OCI-LY7 (cell line): Measurements from ENCODE around the gene TTC34. TPM values are rescaled to one million over a fixed set of nuclear protein-coding genes. Genes with fewer than 3 reads are reported as not detected.

ENCODE experiments used
- BruUV-seq: library from RNA; stranded (reverse); fragments of 400-500 nt; replicated peaks from 2 replicates; lab custom pipeline; 2021; lab: Mats Ljungman, UMichigan
- CTCF ChIA-PET: fragments of 300-600 bp; sonication (Branson Sonifier 250); formaldehyde crosslinking; loops from one replicate; lab custom pipeline; 2022; ENCODE audit warnings: antibody characterized with exemption; ENCODE audit not compliant: unreplicated experiment; lab: Charles Lee
- POLR2A ChIA-PET: fragments of 300-600 bp; sonication (Branson Sonifier 250); formaldehyde crosslinking; loops from one replicate; lab custom pipeline; 2022; ENCODE audit warnings: antibody characterized with exemption; lab: Charles Lee
- DNase-seq: peaks from one replicate; pipeline ENCODE4 v3.0.0-alpha.2; 2015; ENCODE audit warnings: low spot score
- H2AFZ ChIP-seq: fragments of 200-600 bp; sonication (generic), shearing (Covaris generic); 2 replicates; pipeline ENCODE4 v1.6.1; 2014; ENCODE audit warnings: mild to moderate bottlenecking, antibody characterized with exemption, low read length, moderate library complexity
- H3K27ac ChIP-seq: fragments of 200-600 bp; sonication (generic); 2 replicates; pipeline ENCODE4 v1.5.1; 2014; ENCODE audit warnings: mixed run types, low read depth, mild to moderate bottlenecking, moderate library complexity, low read length, inconsistent platforms; ENCODE audit not compliant: poor library complexity, severe bottlenecking
- H3K36me3 ChIP-seq: fragments of 200-600 bp; sonication (generic); 2 replicates; pipeline ENCODE4 v1.6.1; 2014; ENCODE audit warnings: mild to moderate bottlenecking, antibody characterized with exemption, low read length, moderate library complexity, mixed read lengths; ENCODE audit not compliant: insufficient read depth
- H3K4me1 ChIP-seq: fragments of 200-600 bp; sonication (generic); 2 replicates; pipeline ENCODE4 v1.5.1; 2014; ENCODE audit warnings: mild to moderate bottlenecking, low read length; ENCODE audit not compliant: insufficient read depth, poor library complexity, severe bottlenecking
- H3K4me2 ChIP-seq: fragments of 200-600 bp; sonication (generic); 2 replicates; pipeline ENCODE4 v1.6.1; 2014; ENCODE audit warnings: mild to moderate bottlenecking, low read length
- H3K4me3 ChIP-seq: fragments of 200-600 bp; sonication (generic); 2 replicates; pipeline ENCODE4 v1.5.1; 2014; ENCODE audit warnings: mild to moderate bottlenecking, low read depth, low read length; ENCODE audit not compliant: poor library complexity, severe bottlenecking
- H3K79me2 ChIP-seq: fragments of 200-600 bp; sonication (generic); 2 replicates; pipeline ENCODE4 v1.6.1; 2016; ENCODE audit warnings: low read depth, mild to moderate bottlenecking, low read length, moderate library complexity, mixed read lengths; ENCODE audit not compliant: insufficient read depth
- H3K9me2 ChIP-seq: fragments of 200-600 bp; sonication (generic); 2 replicates; pipeline ENCODE4 v1.6.1; 2016; ENCODE audit warnings: mild to moderate bottlenecking, low read length, mixed read lengths; ENCODE audit not compliant: insufficient read depth
- H3K9me3 ChIP-seq: fragments of 200-600 bp; sonication (generic); 2 replicates; pipeline ENCODE4 v1.6.1; 2014; ENCODE audit warnings: mild to moderate bottlenecking, mixed run types, low read length, mixed read lengths
- H4K20me1 ChIP-seq: fragments of 200-600 bp; sonication (generic); 2 replicates; pipeline ENCODE4 v1.6.1; 2014; ENCODE audit warnings: mild to moderate bottlenecking, antibody characterized with exemption, low read length, moderate library complexity, mixed read lengths; ENCODE audit not compliant: insufficient read depth
- CTCF ChIP-seq: fragments of 200-600 bp; sonication (generic); conservative IDR thresholded peaks from 2 replicates; pipeline ENCODE4 v1.5.1; 2014; ENCODE audit warnings: mild to moderate bottlenecking, antibody characterized with exemption, low read length, moderate library complexity, mixed read lengths
- EZH2phosphoT487 ChIP-seq: fragments of 200-600 bp; sonication (generic); IDR thresholded peaks from 2 replicates; pipeline ENCODE4 v1.6.1; 2018; ENCODE audit warnings: low read depth, borderline replicate concordance, mild to moderate bottlenecking, mixed run types, antibody characterized with exemption, low read length, moderate library complexity, mixed read lengths
- intact Hi-C: fragments of 100-400 bp; cut with micrococcal nuclease; formaldehyde crosslinking; loops from one replicate; pipeline ENCODE4 v1.10.0; 2022; ENCODE audit not compliant: unreplicated experiment
- total RNA-seq, 2 experiments: library from RNA; depleted of rRNA in 1 of 2; stranded (reverse); fragments of >200 nt in 1 of 2; shearing (Covaris generic) in 1 of 2; gene quantifications; 2 replicates each; pipeline ENCODE4 v1.2.3, GENCODE V29; 2014 to 2022

Gene TTC34
- total RNA-seq, 2 experiments from 2014 or later = 1.1 to 2.2 TPM

- ChIA-PET POLR2A (no interaction called here), CTCF (no interaction called here)
- intact Hi-C loops = no loop called here
These were observed 176.7 kb downstream of the TTC34 start for GRCh38 chr1:2624735-2625300.

DNA sequence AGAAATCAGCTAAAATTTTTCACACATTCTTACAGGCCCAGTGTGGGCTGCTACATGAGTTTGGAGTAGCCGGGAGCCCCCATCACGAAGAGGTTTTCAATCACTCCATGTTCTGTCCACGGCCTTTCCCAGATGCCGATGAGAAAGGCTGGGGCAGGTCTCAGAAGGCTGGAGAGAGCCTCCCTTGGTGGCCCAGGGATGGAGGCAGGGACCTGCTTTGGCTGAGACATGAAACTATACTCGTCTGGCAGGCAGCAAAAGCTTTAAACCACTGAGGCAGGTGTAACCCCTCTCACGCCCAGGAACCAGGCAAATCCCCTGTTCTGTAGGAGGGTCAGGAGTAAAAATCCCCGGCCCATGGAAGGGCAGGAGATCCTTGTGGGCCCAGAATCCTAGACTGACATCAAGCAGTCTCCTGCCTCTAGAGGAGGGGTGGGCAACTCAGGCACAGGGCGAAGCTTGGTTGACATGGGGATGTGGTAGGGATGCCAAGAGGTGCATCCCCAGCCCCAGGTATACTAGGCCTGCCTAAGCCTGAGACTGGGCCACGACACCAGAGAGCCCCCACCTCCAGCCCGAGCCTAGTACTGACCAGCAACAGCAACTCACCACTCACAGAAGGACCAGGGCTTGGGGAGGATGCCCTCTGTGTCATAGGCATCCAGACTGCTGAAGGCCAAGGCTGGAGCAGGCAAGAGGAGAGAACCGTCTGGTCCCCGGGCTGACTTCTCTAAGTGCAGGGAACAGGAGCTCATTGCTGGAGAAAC, 177.7 kb downstream of the TTC34 start:
- BruUV-seq = no TSS peak
- ChIA-PET CTCF (no interaction called here), POLR2A (no interaction called here)
- TF ChIP-seq EZH2phosphoT487 (no peak), CTCF (no peak)
- Histone ChIP-seq H2AFZ (no peak overlapping the region), H4K20me1 (no peaks in the 10 kb centered on the region), H3K4me2 (no peak overlapping the region), H3K36me3 (no peaks in the 10 kb centered on the region), H3K4me3 (no peak overlapping the region), H3K27ac (no peak overlapping the region), H3K79me2 (no peaks in the 10 kb centered on the region), H3K9me3 (no peaks in the 10 kb centered on the region), H3K9me2 (no peaks in the 10 kb centered on the region), H3K4me1 (no peaks in the 10 kb centered on the region)
- no peak for DNase-seq
- intact Hi-C loops = no loop called here

More at GRCh38 chr1:2624735-2625300, 176.7 kb downstream of the TTC34 start:
- Histone ChIP-seq H2AFZ (no peak overlapping the region), H3K36me3 (no peaks in the 10 kb centered on the region), H3K4me1 (no peaks in the 10 kb centered on the region), H3K4me2 (no peak overlapping the region), H3K4me3 (no peak overlapping the region), H3K79me2 (no peaks in the 10 kb centered on the region), H3K9me3 (no peaks in the 10 kb centered on the region), H4K20me1 (no peaks in the 10 kb centered on the region), H3K9me2 (no peaks in the 10 kb centered on the region), H3K27ac (no peak overlapping the region)
- no TSS peak for BruUV-seq
- DNase-seq = no peak
- no peak for TF ChIP-seq CTCF
- TF ChIP-seq EZH2phosphoT487 = no peak

- no peak overlapping the region for H3K27ac ChIP-seq
- H3K36me3 ChIP-seq = no peaks in the 10 kb centered on the region
- CTCF ChIA-PET = no interaction called here
- DNase-seq = no peak
- H3K9me3 ChIP-seq = no peaks in the 10 kb centered on the region
- intact Hi-C loops = no loop called here
- H3K4me2 ChIP-seq = no peak overlapping the region
- no peak overlapping the region for H2AFZ ChIP-seq
- TF ChIP-seq CTCF = no peak
- TF ChIP-seq EZH2phosphoT487 = no peak
- POLR2A ChIA-PET = no interaction called here
- H3K9me2 ChIP-seq = no peaks in the 10 kb centered on the region
- H4K20me1 ChIP-seq = no peaks in the 10 kb centered on the region
- H3K4me3 ChIP-seq = no peak overlapping the region
- H3K79me2 ChIP-seq = no peaks in the 10 kb centered on the region
- H3K4me1 ChIP-seq = no peaks in the 10 kb centered on the region
- BruUV-seq = no TSS peak
These were observed 183.5 kb downstream of the TTC34 start for GRCh38 chr1:2617971-2618470.
